NCI-H2196 treated with DMSO at 0.1 percent for 48 hours (cell line): ENCODE results near the gene UHMK1.

Experiments used
- DNase-seq: peaks from one replicate; lab custom pipeline; 2025; ENCODE audit not compliant: unreplicated experiment; lab: John Stamatoyannopoulos, UW

UHMK1 gene

DNA sequence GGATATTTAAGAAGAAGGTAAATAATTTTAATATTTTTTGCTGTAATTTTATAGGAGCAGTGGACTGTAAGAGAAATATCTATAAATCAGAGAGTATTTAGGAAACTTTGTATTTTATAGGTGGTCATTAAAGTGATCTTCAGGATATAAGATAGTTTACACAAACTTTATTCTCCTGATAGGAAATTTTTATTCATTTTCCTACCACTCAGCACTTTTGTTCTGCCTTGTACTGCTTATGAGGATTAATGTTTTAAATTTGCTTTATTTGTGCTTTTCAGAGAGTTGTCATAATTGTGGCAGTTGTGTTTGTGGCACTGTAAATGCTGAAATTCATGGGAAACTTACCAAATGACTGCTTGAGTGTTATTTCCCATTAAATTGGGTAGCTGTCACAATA is 29.7 kb downstream of the UHMK1 start:
- no peak for DNase-seq

DNA sequence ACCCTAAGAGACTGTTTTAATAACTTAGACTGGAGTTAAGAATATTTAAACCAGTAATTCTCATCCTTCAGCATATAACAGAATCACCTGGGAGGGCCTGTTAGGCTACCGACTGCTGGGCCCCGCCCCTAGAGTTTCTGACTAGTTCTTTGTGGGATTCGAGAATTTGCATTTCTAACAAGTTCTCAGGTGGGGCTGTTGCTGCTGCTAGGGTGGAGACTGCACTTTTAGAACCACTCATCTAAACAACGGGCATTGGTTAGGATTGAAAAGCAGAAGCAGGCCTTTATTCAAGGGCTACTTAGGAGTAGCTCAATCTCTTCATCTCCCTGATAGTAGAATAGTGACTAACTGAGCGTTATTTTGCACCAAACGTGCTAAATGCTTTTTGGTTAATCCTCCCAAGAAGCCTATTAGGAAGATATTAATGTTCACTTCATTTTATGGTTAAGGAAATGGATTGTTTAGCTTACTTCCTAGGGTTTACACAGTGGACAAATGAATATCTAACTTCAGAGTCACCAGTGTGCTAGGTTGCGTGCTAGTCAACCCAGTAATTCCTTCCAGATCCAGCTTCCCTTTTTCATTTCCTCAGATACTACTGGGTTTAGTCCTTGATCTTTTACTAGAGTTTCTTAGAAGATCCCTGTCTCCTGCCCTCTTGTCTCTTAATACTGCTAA is 32.8 kb downstream of the UHMK1 start:
- DNase-seq, result no peak

DNA sequence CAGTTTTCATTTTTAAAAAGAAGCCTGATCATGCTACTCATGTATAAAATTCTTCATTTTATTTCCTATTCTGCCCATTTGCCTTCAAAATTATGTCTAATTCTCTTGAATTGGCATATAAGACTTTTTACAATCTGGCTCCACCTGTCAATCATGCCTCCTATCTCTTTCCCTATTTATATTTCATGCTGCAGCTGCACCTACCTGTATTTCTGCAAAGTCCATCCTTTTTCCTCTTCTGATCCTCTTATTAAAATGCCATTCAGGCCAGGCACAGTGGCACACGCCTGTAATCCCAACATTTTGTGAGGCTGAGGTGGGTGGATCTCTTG is 33.3 kb downstream of the UHMK1 start:
- DNase-seq, result no peak

DNA sequence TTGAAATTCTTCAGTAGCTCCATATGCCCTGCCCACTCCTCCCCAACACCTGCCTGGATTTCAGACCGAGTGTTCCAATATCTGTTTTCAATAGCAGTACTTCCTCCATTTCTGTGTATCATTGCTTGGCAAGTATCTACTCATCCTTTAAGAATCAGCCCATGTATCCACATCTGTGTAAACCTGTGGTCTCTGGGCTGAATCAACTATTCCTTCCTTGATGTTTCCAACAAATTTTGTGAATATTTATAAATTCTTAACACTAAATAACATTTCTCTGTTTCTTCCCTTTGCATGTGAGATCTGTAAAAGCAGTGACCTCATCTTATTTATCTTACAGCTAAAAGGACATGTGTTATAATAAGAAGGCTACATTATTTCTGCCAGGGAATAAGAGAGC is 37.9 kb downstream of the UHMK1 start:
- DNase-seq, result no peak

DNA sequence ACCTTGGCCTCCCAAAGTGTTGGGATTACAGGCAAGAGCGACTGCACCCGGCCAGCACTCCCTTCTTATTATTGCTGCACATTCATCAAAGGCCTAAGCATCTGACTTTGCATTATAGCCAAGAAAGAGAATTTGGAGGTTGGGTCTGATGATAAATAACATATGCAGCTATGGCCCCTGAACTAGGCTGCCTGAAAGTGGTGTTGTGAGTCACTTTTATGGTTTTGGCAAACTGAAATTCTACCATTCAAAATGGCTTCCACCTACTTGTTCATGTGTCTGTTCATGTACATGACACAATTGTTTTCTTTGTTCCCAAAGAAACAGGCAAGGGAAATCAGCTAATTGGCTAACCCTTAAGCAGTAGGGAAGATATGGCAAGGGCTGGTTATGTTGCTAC is 38.9 kb downstream of the UHMK1 start:
- no peak for DNase-seq

DNA sequence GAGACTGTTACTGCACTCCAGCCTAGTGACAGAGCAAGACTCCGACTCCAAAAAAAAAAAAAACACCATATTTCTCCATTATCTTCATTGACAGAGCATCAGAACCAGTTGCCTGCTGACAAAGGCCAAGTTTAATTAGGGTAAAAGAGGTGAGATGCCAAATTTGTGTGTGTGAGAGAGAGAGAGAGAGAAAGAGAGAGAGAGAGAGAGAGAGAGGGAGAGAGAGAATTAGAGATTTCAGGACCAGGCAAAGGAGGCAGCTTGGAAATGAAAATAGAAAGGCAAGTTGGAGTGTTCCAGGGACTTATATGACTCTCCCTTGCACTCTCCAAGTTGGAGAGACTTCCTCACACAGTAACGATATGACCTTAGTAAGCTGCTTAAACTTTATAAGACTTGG is 39.6 kb downstream of the UHMK1 start:
- no peak for DNase-seq

DNA sequence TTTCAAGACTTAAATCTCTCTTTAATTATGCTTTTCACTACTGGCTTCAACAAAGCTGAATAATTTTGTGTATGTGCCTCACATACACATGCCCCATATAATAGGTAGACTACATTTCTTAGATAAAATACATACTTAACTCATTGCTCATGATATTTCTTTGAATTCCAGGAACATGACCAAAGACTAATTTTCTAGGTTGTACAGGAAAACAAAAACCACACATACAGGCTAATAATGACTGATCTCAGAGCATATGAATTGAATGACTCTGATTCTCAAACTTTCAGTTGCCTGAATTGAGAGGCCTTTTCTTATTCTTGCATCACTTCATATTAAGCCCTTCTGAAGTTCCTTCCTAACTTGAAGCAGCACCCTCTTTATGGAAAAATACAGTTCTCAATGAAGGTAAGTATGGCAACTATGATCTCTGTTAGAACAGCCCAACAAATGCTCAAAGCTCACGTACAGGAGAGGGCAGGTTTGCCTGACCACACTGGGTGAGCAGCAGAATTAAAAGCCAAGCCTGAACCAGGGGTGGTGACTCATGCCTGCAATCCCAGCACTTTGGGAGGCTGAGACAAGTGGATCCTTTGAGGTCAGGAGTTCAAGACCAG is 41.3 kb downstream of the UHMK1 start:
- no peak for DNase-seq

DNA sequence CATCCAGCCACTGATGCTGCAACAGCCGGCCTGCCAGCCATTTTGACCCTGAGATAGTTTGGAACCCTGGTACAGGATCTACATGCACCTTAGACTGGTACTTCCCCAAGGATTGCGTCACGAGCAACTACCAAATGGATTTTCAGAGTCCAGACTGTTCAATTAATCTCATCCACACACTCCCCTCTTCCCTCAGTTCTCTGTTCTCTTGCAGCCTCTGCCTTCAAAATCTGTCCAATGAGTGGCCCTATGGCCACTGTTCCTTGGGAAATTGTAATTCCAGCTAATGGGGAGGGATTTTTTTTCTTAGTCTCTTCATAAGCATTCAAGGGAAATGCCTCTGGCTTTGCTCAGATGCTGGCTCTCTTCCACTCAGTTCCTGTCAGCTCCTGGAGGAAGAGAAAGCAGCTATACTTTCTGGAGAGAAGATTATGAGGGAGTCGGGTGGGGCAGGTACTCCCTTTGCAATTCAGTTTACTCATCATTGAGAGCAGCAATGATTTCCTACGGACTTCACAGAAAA is 44.1 kb downstream of the UHMK1 start:
- no peak for DNase-seq

DNA sequence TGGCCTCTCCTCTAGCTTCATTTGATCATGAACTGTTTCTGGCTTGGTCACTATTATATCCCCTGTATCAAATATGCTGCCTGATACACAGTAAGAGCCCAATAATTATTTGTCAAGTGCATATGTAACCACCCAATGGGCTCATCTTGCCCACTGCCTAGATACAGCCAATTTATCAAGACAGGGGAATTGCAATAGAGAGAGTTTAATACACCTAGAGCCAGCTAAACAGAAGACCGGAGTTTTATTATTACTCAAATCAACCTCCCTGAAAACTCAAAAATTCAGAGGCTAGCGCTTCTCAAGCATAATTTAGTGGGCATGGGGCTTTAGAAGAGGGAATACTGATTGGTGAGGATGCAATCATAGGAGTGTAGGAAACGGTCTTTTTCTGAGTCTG is 45.6 kb downstream of the UHMK1 start:
- DNase-seq, result no peak

DNA sequence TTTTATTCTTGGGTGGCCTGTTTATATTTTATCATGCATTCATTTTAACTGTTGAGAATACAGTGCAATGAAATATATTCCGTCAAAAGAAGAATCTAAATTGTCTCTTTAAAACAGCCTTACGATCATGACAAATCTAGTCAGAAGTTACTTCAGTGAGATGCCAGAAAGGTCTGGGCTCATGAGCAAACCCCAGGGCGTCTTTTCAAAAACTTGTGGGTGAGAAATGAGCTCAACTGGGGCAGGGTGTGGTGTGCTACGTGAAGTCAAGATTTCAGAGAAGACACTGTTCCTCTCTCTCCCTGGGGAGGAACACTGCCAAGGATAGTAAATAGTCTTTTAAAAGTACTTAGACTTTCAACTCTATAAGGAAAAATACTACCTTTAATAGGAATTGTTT is 50.6 kb downstream of the UHMK1 start:
- DNase-seq, result no peak

DNA sequence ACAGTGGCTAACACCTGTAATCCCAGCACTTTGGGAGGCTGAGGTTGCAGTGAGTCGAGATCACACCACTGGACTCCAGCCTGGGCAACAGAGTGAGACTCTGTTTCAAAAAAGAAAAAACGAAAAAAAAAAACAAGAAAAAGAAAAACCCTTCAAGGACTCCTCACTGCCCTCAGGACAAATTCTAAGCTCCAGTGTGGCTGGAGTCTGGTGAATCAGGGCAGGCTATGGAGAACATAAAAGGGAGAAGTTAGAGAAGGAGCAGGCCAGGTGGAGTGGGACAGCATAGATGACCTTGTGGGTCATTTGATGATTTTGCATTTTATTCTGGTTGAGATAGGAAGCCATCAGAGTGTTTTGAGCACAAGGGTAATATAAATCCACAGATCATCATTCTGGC is 51.4 kb downstream of the UHMK1 start:
- no peak for DNase-seq

DNA sequence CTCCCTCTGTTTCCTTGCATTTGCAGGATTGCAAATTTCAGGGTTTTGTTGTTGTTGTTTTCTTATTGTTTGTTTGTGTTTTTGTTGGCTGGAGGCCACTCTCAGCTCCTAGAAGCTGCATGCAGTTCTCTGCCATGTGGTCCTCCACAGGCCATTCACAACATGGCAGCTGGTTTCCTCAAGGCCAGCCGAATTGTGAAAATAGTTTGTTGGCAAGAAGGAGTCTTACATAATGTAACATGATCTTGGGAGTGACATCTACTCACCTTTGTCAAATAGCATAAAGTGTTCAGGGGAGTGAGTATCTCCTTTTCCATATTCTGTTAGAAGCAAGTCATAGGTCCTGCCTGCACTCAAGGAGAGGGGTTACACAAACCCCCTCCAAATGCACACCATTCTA is 53.3 kb downstream of the UHMK1 start:
- DNase-seq, result no peak

DNA sequence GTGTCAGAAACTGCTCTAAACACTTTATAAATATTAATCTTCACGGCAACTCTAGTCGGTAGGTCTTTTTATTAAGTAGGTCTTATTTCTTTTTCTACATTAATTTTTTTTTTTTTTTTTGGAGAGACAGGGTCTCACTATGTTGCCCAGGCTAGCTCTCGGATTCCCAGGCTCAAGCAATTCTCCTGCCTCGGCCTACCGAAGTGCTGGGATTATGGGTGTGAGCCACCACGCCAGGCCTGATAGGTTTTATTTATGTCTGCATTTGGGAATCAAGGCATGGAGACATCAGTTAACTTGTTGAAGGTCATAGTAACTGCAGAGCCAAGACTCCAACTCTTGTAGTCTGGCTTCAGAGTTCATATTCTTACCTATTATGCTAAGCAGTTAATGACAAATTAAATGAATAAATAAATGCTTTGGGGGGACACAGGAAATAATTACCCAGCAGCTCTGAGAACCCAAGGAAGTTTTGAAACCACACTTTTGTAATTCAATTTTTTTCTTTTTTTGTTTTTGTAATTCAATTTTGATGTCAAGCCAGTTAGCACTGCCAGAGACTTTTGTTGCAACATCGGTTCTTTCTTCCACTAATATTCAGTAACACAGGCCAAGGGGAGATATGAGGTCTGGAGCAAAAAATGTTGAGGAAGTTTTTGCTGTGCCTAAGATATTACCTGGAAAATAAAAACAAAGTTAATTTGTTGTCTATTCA is 54.5 kb downstream of the UHMK1 start:
- DNase-seq, result no peak

DNA sequence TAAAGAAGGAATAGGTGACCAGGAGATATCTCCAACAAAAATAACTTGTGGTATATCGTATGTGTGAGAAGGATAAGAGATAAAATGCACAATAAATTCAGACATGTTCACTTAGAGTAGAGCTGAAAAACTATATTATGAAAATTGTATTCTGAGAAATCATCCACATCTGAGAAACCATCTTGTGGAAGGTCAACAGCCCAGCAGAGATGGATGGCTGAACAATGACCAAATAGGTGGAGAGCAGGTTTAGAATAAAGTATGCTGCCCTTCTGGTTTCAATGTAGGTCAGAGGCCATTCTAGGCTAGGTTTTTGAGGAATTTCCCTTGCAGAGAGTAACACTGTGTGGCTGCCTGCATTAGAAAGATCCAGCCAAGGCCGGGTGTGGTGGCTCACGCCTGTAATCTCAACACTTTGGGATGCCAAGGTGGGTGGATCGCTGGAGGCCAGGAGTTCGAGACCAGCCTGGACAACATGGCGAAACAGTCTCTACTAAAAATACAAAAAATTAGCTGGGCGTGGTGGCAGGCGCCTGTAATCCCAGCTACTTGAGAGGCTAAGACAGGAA is 55.1 kb downstream of the UHMK1 start:
- no peak for DNase-seq

DNA sequence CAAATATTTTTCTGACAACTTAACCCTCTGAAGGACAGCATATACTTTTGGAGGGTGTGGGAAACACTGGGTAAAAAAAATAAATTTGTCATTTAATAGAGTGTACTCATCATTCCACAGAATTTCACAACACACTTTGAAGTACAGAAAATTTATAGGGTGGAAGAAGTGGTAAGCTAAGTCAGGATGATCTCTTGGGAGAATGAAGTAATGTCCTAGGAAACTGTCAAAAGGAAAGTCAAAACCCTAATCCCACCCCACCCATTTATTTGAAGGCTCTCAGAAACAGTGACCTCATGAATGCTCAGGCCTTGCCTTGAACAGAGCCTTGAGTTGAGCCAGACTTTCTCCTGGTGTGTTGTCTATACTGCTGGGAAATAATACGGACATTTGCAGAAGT is 56.6 kb downstream of the UHMK1 start:
- DNase-seq, result no peak

DNA sequence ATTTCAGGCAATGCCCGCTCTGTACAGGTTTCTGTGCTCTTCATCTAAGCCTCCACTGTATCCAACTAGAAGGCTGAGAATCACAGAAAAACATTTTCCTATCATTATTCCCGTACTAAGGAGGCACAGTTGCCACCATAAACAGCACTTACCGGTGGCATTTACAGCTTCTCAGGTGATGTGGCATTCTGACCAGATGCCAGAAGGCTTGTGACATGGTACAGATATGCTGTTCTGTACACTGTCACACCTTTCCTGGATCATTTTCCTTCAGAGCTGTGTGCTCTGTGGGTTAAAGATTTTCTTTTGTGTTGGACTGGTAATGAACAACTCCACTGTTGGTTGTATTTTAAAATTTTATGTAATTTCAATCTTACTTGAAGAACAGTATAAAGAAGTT is 59.9 kb downstream of the UHMK1 start:
- no peak for DNase-seq

DNA sequence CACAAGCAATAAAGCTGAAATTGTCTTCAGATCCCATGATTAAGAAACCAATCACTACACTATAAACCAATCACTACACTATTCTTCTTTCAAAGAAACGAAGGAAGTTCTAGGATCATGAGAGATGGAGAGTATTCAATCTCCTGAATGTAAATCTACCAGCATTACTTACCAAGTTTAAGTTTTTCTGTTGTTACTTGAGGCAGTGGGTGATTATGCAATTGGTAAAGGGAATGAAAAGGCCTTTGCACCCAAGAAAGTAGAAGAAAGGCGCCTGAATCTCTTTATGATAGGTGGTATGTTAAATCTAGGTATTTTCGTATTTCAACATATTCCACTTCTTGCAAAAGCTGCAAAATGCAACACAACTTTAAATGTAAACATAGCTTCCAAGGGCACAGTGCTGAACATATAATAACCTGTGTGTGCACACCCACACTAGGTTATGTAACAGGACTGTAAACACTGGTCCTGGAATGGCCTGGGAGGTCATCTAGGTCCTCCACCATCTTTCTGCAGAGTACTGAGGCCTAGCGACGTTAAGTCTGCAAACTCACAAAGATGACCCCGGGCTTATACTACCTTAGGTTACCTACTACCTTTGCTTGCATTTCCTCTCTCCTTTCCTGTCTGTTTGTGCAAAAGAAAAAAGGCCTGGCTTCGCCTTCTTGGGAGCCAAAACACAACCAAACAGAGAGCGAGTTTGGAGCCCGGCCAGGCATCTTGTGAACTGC is 62.9 kb downstream of the UHMK1 start:
- DNase-seq, result no peak

DNA sequence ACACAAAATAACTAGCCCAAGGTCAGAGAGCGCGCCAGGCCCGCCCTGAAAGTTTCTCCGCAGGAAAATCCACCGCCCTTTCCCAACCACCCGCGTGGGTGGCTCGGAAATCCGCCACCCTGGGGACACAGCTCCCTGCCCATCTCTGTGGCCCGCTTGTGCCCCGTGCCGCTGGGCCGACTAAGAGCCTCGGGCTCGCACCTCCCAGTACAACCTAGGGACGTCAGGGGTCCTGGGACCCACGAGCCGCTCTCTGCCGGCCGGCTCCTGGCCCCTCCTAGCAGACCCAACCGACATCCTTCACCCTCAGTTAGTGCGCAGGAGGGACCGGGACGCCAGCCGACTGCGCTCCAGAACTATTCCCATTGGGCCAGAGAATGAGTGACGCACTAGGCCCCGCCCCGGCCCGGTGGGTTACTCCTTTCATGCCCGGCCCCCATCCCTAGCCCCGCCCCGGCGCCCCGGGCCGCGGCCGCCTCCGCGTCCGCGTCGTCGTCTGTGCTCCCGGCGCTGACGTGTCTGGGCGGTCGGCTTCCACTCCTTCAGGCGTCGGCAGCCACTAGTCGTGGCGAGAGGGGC is 63.5 kb downstream of the UHMK1 start:
- peak; percentile 96 for DNase-seq

DNA sequence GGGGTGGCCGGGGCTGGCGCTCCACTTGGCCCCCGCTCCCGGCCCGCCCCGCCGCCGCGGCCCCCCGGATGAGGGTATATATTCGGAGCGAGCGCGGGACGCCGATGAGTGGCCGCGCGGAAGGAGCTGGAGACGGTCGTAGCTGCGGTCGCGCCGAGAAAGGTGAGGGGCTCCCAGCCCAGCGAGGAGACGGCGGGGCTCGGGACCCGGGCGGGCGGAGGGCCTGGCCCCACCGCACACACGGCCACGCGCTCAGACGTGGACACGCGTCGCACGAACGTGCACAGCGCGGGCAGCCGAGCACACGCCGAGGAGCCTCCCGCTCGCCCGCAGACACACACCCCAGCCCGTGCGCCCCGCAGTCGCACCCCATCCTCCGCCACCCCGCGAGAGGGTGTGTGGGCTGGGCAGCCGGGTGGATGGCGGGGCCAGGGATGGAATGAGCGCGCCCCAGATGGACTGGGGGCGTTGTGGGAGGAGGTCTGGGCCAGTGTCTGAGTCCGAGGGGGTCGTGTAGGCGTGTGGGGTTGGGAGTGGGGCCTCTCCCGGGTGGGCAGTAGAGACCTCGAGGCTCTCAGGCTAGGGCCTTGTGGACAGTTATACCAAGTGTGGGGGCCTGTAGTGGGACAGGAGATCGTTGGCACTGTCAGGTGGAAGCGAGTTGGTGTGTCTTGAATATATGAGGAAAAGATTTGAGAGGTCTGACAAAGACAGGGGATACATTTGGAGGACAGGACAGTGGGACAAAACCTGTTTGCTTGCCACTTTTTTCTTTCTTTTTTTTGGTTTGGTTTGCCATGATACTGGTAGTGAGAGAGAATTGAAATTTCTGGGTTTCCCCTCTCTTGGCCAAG is 64.2 kb downstream of the UHMK1 start, which contains the start of gene UAP1:
Gene UAP1 (plus strand): TSS at position 107 of the 854 bp plus-strand sequence. CDS start 4,347 bp downstream, outside the sequence.
- DNase-seq, result no peak

DNA sequence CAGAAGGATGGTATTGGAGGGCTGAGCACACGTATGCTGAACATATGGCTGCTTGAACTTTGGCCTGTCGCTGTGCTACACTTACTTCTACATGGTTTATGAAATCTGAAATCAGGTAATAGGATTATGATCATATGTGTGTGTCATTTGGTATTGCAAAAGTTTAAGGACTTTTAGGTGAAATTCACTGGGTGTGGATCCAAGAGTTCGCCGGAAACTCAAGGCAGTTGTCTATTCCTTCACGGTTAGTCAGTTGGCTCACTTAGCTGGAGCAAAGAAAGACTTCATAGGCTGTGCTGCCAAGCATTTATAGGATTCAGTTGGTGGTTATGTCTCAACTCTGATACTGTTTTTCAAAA is 64.8 kb downstream of the UHMK1 start:
- DNase-seq, result no peak
